ENCODE data around the gene SMC1B.

Gene SMC1B

DNA sequence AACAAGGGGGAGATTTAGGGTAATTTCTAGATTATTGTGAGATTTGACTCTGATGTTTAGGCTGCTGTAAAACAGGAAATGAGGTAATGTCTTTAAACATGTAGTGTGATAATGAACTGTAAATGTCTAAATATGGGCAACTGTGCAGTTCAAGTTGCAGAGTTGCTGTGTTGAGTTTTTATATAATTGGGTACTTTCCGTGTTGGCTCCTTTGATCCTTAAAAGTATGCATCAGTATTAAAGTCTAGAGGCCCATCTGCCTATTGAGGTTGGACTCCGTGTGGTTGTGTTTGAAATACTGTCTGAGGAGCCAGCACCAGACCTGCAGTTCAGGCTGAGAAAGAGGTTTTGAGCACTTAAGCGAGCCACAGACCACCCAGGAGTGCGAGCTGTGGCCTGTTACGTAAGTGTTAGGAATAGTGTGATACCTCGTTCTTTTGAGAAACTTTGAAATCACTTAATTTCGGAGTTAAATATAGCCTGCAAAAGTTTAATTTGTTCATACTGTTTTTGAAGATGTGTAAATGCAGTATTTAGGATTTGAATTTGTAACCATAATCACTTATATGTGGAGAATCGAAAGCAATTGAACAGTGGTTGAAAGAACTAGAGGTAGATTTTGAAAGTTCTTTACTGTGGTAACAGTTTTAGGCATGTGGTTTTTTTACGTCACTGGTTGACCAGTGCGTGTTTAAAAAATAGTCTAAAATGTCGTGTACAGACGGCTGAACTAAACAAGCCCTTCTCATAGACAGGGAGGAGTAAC lies 94.7 kb downstream of the SMC1B start:
- peak; percentile 11 for DNase-seq

DNA sequence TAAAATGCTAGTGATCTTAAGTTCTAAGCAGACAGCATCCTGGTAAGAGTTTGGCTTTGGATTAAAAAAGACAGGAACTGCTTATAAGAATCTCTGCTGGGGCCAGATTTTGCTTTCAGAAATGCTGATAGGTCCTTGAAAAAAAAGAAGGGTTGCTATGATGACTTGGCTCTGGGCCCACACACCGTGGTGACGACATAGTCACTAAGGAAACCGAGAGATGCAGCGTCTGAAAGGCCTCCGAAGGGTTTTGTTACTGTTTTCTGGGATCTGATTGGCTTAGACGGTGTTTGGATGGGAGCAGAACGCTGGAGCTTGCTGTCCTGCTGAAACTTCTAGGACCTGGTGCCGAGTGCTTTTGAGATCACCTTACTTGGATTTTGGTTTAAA lies 95.2 kb downstream of the SMC1B start:
- no peak for DNase-seq

DNA sequence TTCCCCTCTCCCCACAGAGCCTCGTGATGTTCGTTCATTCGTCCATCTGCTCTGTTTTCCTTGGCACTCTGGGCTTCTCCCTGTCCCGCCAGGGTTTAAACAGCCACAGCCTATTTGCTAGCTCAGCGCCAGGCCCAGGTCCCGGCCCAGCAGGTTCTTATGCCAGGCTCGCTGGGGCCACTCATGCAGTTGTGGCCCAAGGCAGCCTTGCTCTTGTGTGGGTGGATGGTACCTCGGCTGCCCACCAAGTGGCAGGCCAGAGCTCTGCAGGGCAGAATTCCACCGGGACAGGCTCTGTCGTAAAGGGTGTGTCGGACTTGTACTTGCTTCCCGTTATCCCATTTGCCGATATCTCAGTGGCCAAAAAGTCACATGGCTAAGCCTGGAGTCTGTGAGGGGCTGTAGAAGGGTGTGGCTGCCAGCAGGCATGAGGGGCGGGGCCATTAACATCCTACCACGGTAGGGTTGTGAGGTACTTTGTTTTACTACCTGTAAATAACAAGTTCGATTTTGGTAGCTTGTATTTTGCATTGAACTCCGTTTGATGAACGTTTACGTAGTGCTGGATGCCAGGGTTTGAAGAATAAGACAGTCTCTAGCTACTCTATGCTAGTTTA lies 95.7 kb downstream of the SMC1B start:
- DNase-seq = no peak

DNA sequence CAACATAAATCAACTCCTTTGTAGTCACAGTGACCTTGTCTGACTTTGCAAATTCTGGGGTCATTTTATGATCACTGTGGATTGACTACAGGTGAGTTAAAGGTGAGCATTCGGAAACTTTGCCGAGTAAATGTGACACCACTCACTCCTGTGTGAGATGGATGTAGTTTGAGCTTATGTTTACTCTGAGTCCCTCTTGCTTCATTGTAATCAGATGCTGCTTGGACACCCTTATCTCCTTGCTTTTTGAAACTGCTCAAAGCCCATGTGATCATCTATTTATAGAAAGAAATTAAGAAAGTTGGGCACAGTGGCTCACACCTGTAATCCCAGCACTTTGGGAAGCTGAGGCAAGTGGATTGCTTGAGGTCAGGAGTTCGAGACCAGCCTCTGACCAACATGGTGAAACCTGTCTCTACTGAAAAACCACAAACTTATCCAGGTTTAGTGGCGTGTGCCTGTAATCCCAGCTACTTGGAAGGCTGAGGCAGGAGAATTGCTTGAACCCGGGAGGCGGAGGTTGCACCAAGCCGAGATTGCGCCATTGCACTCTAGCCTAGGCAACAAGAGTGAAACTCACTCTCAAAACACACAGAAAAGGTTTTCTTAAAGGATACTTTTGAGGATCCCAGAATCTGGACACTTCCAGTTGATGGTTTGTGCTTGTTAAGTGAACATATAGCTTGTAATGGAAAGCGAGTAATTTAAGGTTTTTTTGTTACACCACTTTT lies 96.4 kb downstream of the SMC1B start:
- no peak for DNase-seq

DNA sequence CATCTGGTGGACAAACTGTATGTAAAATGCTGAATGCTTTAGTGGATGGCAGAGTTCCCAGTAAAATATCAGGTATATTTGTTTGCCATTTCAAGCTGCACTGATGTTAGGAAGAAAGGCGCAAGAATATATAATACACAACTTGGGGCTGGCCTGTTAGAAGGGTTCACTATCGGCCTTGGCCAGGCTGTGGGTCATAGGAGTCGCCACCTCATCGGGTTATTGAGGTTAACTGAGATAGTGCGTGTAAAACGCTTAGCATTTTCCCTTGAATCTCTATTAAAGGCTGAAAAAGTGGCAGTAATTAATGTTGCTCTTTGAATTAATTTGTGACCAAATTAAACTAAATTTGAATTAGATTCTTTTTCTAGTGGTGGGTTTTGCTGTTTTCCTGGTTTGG lies 98.6 kb downstream of the SMC1B start:
- DNase-seq = peak; percentile 68

DNA sequence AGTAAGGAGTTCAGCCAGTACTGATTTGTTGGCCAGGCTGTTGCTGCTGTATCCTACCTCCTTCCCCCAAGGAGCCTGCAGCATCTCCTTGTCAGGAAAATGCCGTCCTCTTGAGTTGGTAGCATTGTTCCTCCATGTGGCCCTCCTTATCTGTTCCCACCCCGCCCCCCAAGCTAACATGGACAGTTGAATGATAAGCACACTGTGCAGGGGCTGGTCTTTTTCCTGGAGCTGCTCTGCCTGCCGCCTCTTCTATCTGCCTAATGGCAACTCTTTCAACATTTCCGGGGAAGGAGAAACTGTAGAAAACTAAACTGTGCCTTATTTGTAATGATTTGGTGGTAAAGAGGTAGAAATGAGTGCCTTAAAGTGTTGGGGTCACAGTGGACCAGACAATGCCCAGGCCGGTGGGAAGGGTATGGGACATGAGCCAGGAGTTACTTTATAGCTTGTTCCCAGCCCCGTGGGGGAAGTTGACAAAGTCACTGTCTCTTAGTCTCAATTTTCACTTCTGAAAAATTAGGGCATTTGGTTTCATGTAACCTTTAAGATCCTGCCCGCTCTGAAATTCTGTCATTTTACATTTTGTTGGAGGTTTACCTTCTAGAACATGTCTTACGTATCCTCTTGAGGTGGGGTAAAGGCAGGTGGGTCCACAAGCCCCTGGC lies 99.2 kb downstream of the SMC1B start:
- DNase-seq = peak; percentile 88

DNA sequence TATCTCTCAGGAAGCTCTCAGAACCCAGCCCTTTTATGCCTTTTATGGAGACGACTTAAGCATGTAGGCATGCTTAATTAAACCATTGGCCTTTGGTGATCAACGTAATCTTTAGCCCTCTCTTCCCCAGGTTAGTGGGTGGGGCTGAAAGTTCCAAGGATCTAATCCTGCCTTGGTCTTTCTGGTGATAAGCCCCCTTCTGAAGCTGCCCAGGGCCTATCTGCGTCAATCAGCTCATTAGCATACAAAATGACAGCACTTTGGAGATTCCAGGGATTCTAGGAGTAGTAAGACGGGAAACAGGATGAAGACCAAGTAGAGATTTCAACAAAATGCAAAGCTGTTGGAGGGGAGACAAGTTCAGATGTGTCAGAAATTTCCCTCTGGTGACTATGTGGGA lies 100.5 kb downstream of the SMC1B start:
- DNase-seq = no peak

DNA sequence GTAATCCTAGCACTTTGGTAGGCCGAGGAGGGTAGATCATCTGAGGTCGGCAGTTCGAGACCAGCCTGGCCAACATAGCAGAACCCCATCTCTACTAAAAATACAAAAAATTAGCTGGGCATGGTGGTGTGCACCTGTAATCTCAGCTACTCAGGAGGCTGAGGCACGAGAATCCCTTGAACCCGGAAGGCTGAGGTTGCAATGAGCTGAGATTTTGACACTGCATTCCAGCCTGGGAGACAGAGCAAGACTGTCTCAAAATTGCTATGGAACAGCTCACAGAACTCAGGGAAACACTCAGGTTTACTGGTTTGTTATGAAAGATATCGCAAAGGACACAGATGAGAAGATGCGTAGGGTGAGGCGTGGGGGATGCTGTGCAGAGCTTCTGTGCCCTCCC lies 101.0 kb downstream of the SMC1B start:
- no peak for DNase-seq

DNA sequence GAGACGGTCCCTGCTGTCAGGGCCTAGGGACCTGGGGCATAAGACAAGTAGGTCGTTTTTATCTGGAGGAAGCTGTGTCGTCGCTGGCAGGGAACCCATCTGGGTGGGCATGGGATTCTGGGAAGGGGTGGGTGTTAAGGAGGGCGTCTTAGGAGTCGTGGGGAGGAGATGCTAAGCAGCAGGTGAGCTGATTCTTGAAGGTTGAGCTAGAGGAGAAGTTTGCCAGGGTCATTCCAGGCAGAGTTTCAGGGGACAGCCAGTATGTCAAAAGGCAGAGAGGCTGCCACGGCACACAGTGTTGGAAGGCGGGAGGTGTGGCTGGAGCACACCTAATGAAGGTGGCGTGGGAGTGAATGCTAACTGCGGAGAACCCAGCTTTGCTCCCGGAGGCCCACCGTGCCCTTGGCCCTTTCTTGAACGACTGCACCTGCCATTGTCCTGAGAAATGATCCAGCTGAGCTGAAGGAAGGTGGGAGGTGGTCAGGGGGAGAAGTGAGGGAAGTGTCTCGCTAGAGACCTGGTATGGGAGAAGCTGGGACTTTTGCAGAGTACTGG lies 102.3 kb downstream of the SMC1B start:
- DNase-seq = no peak

DNA sequence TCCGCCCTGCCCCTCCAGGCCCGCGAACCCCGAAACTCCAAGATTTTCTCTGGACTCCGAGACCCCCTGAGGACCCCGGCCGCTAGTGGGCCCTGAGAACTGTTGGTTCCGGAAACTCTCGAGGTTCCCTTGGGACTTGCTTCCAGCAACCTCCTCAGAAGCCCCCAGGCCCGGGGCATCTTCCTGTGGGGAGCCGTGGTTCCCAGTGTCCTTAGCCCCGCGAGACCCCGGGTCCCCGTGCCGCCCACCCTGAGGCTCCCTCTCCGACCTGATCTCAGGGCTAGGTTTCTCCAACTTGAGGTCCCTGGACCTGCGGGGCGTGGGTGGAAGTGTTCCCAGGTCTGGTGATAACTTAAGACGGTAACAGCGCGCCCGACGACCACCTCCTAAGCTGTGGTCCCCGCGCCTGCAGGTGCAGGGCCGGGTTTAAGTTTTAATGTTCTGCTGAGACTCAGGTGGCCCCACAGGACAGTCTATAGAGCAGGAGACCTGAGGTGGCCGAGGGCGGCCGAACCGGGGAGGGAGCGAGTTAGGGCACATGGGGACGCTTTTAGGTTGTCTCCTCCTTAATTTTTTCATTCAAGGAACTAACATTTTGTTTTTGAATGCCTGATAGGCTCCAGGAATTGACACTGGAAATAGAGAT lies 102.9 kb downstream of the SMC1B start:
- no peak for DNase-seq

DNA sequence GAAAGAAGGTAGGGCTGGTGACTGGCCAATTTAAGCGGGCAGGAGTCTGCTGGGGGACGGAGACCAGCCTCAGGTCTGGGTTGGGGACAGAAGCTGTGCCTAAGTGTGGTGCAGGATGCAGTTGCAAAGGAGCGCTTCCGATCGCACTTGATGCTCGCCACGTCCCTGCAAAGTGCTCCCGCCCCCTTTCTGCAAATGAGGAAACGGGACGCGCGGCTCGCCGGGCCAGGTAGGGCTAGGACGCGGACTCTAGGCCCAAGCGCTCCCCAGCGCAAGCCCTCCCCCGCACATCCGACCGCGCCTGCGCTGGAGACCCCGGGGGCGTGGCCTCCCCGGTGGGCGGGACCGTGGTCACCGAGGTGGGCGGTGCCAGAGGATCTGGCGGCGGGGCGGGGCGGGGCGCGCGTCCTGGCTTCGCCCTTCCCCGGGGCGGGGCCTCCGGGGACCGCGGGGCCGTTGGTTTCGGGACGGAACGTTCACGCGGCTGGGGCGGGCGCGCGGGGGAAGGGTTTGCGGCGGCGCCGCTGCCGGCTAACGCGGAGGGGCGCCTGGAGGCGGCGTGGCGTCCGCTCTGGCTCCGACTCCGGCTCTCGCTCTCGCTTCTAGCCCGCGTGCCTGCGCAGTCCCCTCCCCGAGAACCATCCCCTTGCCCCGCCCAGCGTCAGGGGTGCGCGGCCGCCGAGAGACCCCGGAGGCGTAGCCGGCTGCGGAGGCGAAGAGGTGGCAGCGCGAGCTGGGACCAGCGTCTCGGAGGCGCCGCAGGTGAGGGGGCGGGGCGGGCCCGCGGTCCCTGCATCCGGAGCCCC lies 103.8 kb downstream of the SMC1B start, which contains the start of gene FAM118A:
TSS of gene FAM118A (plus strand) at position 513 of the 806 bp plus-strand sequence. CDS start 12,446 bp downstream, outside the sequence.
- peak; percentile 95 for DNase-seq

DNA sequence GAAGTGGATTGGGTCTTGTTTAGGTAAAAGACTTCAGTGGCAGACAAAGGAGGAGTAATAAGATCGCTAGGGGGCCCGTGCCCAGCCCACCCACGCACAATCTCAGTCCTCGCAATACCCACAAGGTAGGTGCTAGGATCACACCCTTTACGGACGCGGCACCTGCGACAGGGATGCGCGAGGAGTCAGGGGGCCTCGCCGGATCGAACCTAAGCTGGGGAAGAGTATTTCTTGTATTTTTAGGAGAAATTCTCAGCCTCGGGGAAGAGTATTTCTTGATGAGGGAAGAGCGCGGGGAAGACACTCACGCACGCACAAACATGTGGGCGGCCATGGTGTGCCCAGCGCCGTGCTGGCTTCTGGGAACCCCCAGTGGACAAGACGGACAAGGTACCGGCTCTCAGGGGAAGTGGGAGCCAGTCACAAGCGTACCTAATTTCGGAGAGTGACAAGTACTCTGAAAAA lies 104.4 kb downstream of the SMC1B start:
- peak; percentile 10 for DNase-seq

DNA sequence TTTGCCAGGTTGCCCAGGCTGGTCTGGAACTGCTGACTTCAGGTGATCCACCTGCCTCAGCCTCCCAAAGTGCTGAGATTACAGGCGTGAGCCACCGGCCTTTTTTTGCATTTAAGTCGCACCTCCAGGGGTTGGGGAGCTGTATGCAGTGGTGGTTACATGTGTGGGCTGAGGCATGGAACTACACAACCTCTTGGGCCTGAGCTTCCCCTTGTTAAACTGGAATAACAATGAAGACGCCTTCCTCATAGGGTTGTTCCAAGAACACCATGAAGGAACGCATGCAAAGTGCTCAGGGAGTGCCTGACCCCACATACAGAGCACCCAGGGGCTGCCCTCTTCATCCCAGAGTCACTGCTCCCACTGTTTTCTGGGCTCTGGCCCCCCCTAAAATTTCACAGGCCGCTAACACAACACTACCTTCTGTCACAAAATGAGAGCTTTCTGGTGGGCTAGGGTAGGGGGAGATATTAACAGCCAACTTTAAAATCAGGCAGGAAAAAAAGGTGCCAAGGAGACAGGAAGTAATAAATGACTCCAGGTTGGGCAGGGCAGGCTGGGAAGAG lies 104.9 kb downstream of the SMC1B start:
- DNase-seq = no peak

DNA sequence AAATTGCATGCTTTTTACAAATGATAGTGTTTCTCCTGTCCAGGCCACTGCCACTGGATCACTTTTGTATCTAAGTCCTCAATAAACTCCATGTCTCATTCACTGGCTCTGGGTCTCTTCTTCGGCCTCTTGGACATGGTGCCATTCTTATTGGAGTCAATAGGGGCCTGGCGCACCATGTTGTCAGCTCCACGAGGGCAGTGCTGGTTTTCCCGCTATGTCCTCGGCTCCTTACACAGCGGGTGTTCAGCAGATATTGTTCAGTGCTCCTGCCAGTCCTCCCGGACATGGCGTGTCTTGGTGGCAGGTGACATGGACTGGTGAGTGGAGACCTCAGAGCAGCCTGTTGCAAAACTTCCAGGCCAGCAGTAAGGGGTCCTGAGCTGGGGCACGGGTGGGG lies 107.3 kb downstream of the SMC1B start:
- DNase-seq = no peak

DNA sequence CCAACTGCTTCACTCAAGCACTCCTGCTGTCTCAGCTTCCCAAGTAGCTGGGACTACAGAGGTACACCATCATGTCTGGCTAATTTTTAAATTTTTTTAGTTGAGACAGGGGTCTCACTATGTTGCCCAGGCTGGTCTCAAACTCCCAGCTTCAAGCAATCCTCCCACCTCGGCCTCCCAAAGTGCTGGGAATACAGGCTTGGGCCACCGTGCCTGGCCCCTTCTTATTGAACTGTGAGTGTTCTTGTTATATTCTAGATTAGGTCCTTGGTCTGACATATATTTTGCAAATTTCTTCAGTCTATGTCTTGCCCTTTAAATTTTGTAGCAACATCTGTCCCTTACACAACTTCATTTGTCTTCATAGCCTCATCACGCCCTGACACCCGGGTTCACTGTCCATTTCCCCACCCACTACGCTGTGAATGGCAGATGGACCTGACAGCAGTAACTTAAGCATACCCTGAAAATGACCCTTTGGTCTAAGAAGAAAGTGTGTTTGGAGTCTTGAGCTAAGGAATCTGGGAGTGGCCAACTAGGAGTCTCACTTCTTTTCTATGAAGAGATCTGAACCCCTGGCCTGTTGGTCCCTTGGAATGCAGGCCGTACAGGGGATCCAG lies 107.8 kb downstream of the SMC1B start:
- no peak for DNase-seq

DNA sequence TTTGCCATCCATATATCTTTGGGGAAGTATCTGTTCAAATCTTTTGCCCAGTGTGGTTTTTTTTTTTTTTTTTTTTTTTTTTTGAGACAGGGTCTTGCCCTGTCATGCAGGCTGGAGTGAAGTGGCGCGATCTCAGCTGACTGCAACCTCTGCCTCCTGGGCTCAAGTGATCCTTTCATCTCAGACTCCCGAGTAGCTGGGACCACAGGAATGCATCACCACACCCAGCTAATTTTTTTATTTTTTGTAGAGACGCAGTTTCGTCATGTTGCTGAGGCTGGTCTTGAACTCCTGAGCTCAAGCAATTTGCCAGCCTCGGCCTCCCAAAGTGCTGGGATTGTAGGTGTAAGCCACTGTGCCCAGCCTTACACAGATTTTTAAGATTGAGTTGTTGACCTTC lies 108.4 kb downstream of the SMC1B start:
- DNase-seq = no peak

DNA sequence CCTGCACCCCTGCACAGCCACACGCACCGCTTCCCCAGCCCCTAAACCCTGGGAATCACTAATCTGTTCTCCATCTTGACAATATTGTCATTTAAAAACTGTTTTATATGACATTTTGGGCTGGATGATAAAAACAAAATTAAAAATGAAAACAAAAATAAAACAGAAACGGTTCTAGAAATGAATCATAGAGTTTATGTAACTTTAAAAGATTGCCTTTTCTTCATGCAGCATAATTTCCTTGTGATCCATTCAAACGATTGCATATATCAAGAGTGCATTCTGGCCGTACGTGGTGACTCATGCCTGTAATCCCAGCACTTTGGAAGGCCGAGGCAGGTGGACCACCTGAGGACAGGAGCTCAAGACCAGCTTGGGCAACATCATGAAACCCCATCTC lies 110.2 kb downstream of the SMC1B start:
- no peak for DNase-seq

DNA sequence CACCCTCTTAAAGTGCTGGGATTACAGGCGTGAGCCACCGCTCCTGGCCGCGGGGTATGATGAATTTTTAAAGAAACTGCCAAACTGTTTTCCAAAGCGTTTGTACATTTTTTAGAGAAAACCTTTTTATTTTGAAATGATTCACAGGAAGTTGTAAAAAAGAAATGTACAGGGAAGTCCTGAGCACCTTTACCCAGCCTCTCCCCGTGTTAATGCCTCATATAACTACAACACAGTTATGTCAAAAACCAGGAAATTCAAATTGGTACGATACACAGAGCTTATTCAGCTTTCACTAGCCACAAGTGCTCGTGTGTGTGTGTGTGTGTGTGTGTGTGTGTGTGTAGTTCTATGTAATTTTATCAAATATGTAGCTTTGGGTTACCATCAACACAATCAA lies 110.6 kb downstream of the SMC1B start:
- DNase-seq = no peak

DNA sequence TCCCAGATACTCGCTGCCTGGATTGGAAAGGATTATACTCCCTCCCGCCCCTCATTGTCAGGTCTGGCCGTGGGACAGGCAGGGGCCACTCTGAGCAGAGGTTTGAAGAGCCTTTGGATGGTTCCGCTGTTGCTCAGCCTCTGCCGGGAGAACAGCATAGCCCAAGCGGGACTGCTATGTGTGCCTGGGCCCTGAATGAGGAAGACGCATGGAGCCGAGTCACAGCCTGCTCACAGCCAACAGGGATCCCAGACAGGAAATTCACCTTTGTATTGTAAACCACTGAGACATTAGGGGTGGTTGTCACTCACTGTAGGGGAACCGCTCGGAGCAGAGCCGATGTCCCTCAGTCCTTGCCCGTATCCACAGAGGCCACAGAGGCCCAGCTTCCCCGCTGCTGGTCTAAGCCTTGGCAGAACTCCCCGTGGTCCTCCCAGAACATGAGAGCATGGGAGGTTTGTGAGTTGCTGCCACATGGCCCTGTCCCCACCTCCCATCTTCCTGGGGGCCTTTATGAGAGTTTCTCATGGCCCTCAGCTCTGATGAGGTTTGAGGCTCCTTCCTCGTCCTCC lies 114.4 kb downstream of the SMC1B start:
- no peak for DNase-seq

DNA sequence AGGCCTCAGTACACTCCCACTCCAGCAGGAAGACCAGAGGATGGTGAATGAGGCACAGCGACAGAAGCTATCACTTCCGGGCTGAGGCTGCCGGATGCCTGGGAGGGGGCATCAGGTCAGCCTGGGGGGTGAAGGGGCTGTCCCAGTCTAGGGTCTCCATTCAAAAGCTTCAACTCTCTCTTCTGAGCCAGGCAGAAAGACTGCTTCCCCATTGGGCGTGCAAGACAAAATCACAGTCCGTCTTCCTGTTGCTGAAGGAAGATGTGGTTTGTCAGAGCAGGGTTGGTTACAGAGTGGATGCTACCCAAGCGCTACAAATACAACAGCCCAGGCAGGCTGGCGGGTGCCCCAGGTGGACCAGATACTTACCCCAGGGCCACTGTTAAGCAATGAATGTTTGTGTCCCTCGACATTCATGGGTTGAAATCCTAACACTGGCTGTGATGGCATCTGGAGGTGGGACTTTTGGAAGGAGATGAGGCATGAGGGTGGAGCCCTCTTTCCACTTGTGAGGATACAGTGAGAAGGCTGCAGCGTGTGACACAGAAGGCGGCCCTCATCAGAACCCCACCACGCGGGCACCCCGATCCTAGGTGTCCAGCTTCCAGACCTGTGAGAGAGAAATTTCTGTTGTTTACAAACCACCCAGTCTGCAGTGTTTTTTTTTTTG lies 116.6 kb downstream of the SMC1B start:
- DNase-seq = no peak
